ENCODE measurements around the gene FCN3.

- TF ChIP-seq CTCF (IDR thresholded peaks at IDR 0.05 in 4 of 5, conservative IDR thresholded peaks at IDR 0.05 in 1 of 5) (peak in 1 of 5 experiments; percentile 9), POLR2A (IDR thresholded peaks at IDR 0.05) (no peak)
These were observed 24.6 kb downstream of the FCN3 start for GRCh38 chr1:27349784-27350662.

Data from gastrocnemius medialis (tissue), 4 donors.